HCT116 (cell line): ENCODE data around the gene MIB2. TPM values are rescaled to one million over a fixed set of nuclear protein-coding genes. Genes with fewer than 3 reads are reported as not detected.
"Not testable (repeated sequence)": the region's sequence is repeated elsewhere in the genome, so short reads cannot be mapped to it uniquely, and the experiment has no call there.

Experiments used
- ATAC-seq: fragments of 200-7000 bp; cut with Tn5 transposase; 2 replicates; pipeline ENCODE4 v1.9.1; 2020; ENCODE audit warnings: mild to moderate bottlenecking, moderate library complexity
- BruUV-seq: library from RNA; stranded (reverse); fragments of 400-500 nt; replicated peaks from 2 replicates; lab custom pipeline; 2021; lab: Mats Ljungman, UMichigan
- CTCF ChIA-PET: fragments of 300-600 bp; sonication (Branson Sonifier 250); formaldehyde crosslinking; loops from one replicate; lab custom pipeline; 2021; ENCODE audit warnings: antibody characterized with exemption; lab: Charles Lee
- POLR2A ChIA-PET: fragments of 300-600, 350-600 bp; sonication (Branson Sonifier 250); formaldehyde crosslinking; loops from one replicate; lab custom pipeline; 2021; ENCODE audit warnings: antibody characterized with exemption; lab: Charles Lee
- RAD21 ChIA-PET, 2 experiments: fragments of 300-600 bp; sonication (Branson Sonifier 250); formaldehyde crosslinking; loops; one replicate each; lab custom pipeline; 2023; ENCODE audit warnings: low total read pairs in 2 of 2; ENCODE audit not compliant: uncharacterized antibody in 2 of 2, unreplicated experiment in 2 of 2, low non-redundant PET in 1 of 2; lab: Charles Lee
- DNase-seq: peaks from one replicate; pipeline ENCODE4 v3.0.0-alpha.2; 2010; ENCODE audit warnings: low read depth, low spot score
- H2AFZ ChIP-seq: fragments of 200-600 bp; shearing (Covaris generic), sonication (generic); 2 replicates; pipeline ENCODE4 v1.6.1; 2017; ENCODE audit warnings: low read depth, mixed run types, mixed read lengths, antibody characterized with exemption, low read length; ENCODE audit not compliant: poor library complexity, severe bottlenecking
- H3K27ac ChIP-seq: 2 replicates; pipeline ENCODE4 v1.5.1; 2012; ENCODE audit warnings: low read depth, low read length
- H3K27me3 ChIP-seq: fragments of 200-600 bp; sonication (generic); 2 replicates; pipeline ENCODE4 v1.6.1; 2016; ENCODE audit warnings: mixed run types, low read length, mixed read lengths; ENCODE audit not compliant: insufficient read depth
- H3K36me3 ChIP-seq, 2 experiments: fragments of 200-500 bp in 1 of 2; fragments of 200-600 bp in 1 of 2; sonication (Bioruptor generic) in 1 of 2; sonication (generic) in 1 of 2; 2 replicates each; pipeline versions ENCODE4 v1.5.1 to v1.6.1; 2014 to 2016; ENCODE audit warnings: low read length in 2 of 2, inconsistent platforms in 1 of 2, mixed read lengths in 1 of 2, mixed run types in 1 of 2; ENCODE audit not compliant: insufficient read depth in 2 of 2, control insufficient read depth in 1 of 2
- H3K4me1 ChIP-seq, 2 experiments: fragments of 200-600 bp in 1 of 2; sonication (generic) in 1 of 2; 2 replicates each; pipeline versions ENCODE4 v1.5.1 to v1.6.1; 2012 to 2017; ENCODE audit warnings: low read length in 2 of 2, inconsistent platforms in 1 of 2, mild to moderate bottlenecking in 1 of 2, mixed read lengths in 1 of 2, mixed run types in 1 of 2, moderate library complexity in 1 of 2; ENCODE audit not compliant: insufficient read depth in 2 of 2, control insufficient read depth in 1 of 2
- H3K4me2 ChIP-seq: fragments of 200-600 bp; sonication (generic); 2 replicates; pipeline ENCODE4 v1.6.1; 2017; ENCODE audit warnings: mixed run types, low read length, mixed read lengths
- H3K4me3 ChIP-seq, 2 experiments: fragments of 200-600 bp in 1 of 2; sonication (generic) in 1 of 2; replicated peaks in 1 of 2; 2 replicates each; pipeline ENCODE4 v1.5.1; 2011 to 2016; ENCODE audit warnings: low read length in 2 of 2, control low read depth in 1 of 2, low read depth in 1 of 2, mild to moderate bottlenecking in 1 of 2, mixed read lengths in 1 of 2, mixed run types in 1 of 2
- H3K79me2 ChIP-seq: fragments of 200-600 bp; sonication (generic); 2 replicates; pipeline ENCODE4 v1.6.1; 2017; ENCODE audit warnings: mild to moderate bottlenecking, mixed run types, low read length, moderate library complexity, mixed read lengths; ENCODE audit not compliant: insufficient read depth
- H3K9ac ChIP-seq: fragments of 200-600 bp; sonication (generic); 2 replicates; pipeline ENCODE4 v1.6.1; 2016; ENCODE audit warnings: low read length, mixed read lengths
- H3K9me2 ChIP-seq: fragments of 200-600 bp; sonication (generic), shearing (Covaris generic); 2 replicates; pipeline ENCODE4 v1.6.1; 2017; ENCODE audit warnings: mixed run types, mild to moderate bottlenecking, moderate library complexity; ENCODE audit not compliant: insufficient read depth
- H3K9me3 ChIP-seq, 2 experiments: fragments of 200-500 bp in 1 of 2; fragments of 200-600 bp in 1 of 2; sonication (Bioruptor generic) in 1 of 2; sonication (generic) in 1 of 2; 2 replicates each; pipeline ENCODE4 v1.6.1; 2014 to 2017; ENCODE audit warnings: low read length in 2 of 2, mixed read lengths in 2 of 2, inconsistent platforms in 1 of 2, low read depth in 1 of 2, mild to moderate bottlenecking in 1 of 2, mixed run types in 1 of 2, moderate library complexity in 1 of 2; ENCODE audit not compliant: control insufficient read depth in 1 of 2, insufficient read depth in 1 of 2
- H4K20me1 ChIP-seq: fragments of 200-600 bp; sonication (generic), shearing (Covaris generic); 2 replicates; pipeline ENCODE4 v1.6.1; 2017; ENCODE audit warnings: mixed run types, mild to moderate bottlenecking, moderate library complexity; ENCODE audit not compliant: insufficient read depth
- CBX3 ChIP-seq: IDR thresholded peaks from 2 replicates; pipeline ENCODE4 v1.6.1; 2012; ENCODE audit warnings: low read depth
- CTCF ChIP-seq, 3 experiments: fragments of 200-600 bp in 1 of 3; sonication (generic) in 1 of 3; IDR thresholded peaks in 2 of 3; conservative IDR thresholded peaks in 1 of 3; 2 replicates each; pipeline ENCODE4 v1.5.1; 2012 to 2017; ENCODE audit warnings: low read depth in 2 of 3, low read length in 2 of 3, antibody characterized with exemption in 1 of 3, borderline replicate concordance in 1 of 3, control low read depth in 1 of 3, mild to moderate bottlenecking in 1 of 3, mixed read lengths in 1 of 3, mixed run types in 1 of 3, moderate library complexity in 1 of 3; ENCODE audit not compliant: insufficient read depth in 1 of 3
- EGR1 ChIP-seq: IDR thresholded peaks from 2 replicates; pipeline ENCODE4 v1.6.1; 2012; ENCODE audit warnings: low read depth
- ELF1 ChIP-seq: IDR thresholded peaks from 2 replicates; pipeline ENCODE4 v1.6.1; 2012; ENCODE audit warnings: low read depth, borderline replicate concordance
- MAX ChIP-seq: IDR thresholded peaks from 2 replicates; pipeline ENCODE4 v1.6.1; 2012
- RAD21 ChIP-seq: IDR thresholded peaks from 2 replicates; pipeline ENCODE4 v1.6.1; 2012; ENCODE audit warnings: low read depth, mild to moderate bottlenecking
- SIN3A ChIP-seq: IDR thresholded peaks from 2 replicates; pipeline ENCODE4 v1.6.1; 2012; ENCODE audit warnings: low read depth
- SP1 ChIP-seq: IDR thresholded peaks from 2 replicates; pipeline ENCODE4 v1.6.1; 2012; ENCODE audit warnings: low read depth
- SRF ChIP-seq: IDR thresholded peaks from 2 replicates; pipeline ENCODE4 v1.6.1; 2012; ENCODE audit warnings: low read depth
- TCF7L2 ChIP-seq: IDR thresholded peaks from 2 replicates; pipeline ENCODE4 v1.7.0; 2011; ENCODE audit warnings: borderline replicate concordance, inconsistent platforms; ENCODE audit not compliant: insufficient read depth, insufficient read length; ENCODE audit errors: extremely low read depth
- intact Hi-C: fragments of 100-400 bp; cut with micrococcal nuclease; formaldehyde crosslinking; loops from 2 replicates; pipeline ENCODE4 v1.10.0; 2022
- total RNA-seq: library from RNA; stranded (reverse); gene quantifications from one replicate; pipeline ENCODE4 v1.2.1, GENCODE V29; 2021; ENCODE audit not compliant: unreplicated experiment

MIB2 gene
- total RNA-seq, 1 experiment from 2014 or later: 194 TPM

DNA sequence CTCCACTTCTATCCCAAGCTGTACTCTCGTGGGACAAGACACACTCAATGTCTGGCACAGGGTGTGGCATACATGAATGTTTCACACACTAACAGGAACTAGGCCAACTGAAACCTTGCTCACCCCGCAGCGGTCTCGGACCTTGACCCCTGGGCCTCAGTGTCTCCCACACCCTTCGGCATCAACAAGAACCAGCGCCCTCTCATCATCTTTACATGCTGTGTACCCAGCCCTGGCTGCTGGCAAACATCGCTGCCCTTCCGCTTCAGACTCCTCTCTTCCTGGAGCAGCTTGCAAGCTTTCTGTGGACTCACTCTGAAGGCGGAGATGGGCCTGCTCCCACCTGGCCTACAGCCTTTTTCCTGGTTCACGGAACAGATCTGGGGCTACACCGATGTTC lies 33.0 kb downstream of the MIB2 start:
- H3K9ac ChIP-seq, H4K20me1 ChIP-seq, intact Hi-C loops, DNase-seq, H3K79me2 ChIP-seq, ATAC-seq, H3K4me2 ChIP-seq, H3K4me3 ChIP-seq, BruUV-seq, H3K27me3 ChIP-seq, H3K4me1 ChIP-seq, RAD21 ChIA-PET, H3K9me2 ChIP-seq, H3K9me3 ChIP-seq, POLR2A ChIA-PET, H2AFZ ChIP-seq, CTCF ChIA-PET, H3K27ac ChIP-seq: not testable (repeated sequence)
- peaks cover 14 to 32% of the 10 kb centered on the region in 2 experiments; a peak in 3 of 4 replicates for H3K36me3 ChIP-seq

DNA sequence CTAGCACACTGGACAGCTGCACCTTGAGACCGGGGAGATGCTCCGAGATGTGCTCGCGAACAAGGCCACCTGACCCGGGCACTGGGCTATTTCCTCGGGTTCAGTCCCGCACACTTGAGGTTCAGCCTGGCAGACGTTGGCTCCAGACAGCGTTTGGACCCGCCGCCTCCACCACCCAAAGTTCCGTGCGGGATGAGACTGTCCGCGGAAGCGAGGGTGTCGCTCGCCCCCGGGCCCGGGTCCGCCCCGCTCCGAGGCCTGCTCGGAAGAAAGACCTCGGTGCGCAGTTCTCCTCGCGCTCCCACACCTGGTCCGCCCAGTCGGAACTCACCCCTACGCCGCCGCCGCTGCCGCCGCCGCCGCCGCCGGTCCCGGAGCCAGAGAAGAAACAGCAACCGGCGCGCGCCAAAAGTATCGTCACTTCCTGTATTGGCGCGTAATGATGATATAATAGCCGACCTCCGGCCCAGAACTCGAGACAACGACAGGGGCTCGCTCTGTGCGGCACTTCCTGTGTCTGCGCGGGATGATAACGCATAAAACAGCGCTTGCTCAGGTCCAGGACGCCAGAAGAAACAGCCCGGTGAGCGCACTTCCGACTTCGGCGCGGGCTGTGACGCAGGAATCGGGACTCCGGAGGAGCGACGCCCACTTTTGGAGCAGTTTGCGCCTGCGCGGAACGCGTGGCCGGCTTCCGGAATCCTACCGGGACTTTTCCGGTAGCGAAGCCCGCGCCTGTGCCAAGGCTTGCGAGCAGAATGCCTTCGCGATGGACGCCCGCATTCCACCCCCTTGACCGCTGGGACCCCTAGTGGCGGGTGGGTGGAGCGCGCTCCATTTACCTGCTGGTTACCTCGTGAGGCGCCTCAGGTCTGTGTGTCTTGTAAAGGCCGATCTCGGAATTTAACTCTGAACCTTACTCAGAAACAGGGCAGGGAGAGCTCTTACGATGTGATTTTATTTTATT lies 43.6 kb downstream of the MIB2 start, which contains the start of gene CDK11B:
CDK11B (minus strand) TSS at position 422 of the 967 bp plus-strand sequence. CDS start 1,519 bp downstream, outside the sequence.
- H3K36me3 ChIP-seq: peaks cover 9 to 17% of the 10 kb centered on the region in 2 experiments; a peak in 3 of 4 replicates
- POLR2A ChIA-PET, H2AFZ ChIP-seq, CTCF ChIA-PET, H3K4me1 ChIP-seq, RAD21 ChIA-PET, H3K9me3 ChIP-seq, H3K27me3 ChIP-seq, BruUV-seq, H3K9me2 ChIP-seq, H4K20me1 ChIP-seq: not testable (repeated sequence)
- H3K9ac ChIP-seq: peak within 1 kb of the TSS; percentile 74
- H3K4me3 ChIP-seq: peak within 1 kb of the TSS; percentile 52 to 69
- intact Hi-C loops: loop anchor here (5.0 kb wide), 1 partner anchor 63 kb away; the partner anchor contains the start of gene CDK11A
- DNase-seq (peak; percentile 93), ATAC-seq (peak; percentile 87)
- peak within 1 kb of the TSS; percentile 89 for H3K27ac ChIP-seq
- H3K79me2 ChIP-seq: peaks cover 29% of the 10 kb centered on the region
- H3K4me2 ChIP-seq: peak within 1 kb of the TSS; percentile 67
- TF ChIP-seq SP1 (peak; percentile 66), SIN3A (peak; percentile 75), MAX (peak; percentile 61), EGR1 (peak; percentile 35; the same call in 1 of the 2 replicates), TCF7L2 (peak; percentile 43), SRF (peak; percentile 92), RAD21 (0 out of 2 replicates have a peak, but pooled peaks have one; percentile 17), CBX3 (0 out of 2 replicates have a peak, but pooled peaks have one; percentile 35), CTCF (IDR thresholded peaks at IDR 0.05 in 2 of 3, conservative IDR thresholded peaks at IDR 0.05 in 1 of 3; ENCODE audit: borderline replicate concordance in 1 of 3, insufficient read depth in 1 of 3, low read depth in 2 of 3, low read length in 2 of 3) (peak in 1 of 3 experiments; percentile 18; a peak in 1 of 6 replicates), ELF1 (peak; percentile 85)

- H3K4me2 ChIP-seq, BruUV-seq, H3K79me2 ChIP-seq, CTCF ChIA-PET, ATAC-seq, H3K4me1 ChIP-seq, H4K20me1 ChIP-seq, H3K9me3 ChIP-seq, intact Hi-C loops, RAD21 ChIA-PET, H3K9me2 ChIP-seq, H2AFZ ChIP-seq, POLR2A ChIA-PET, H3K4me3 ChIP-seq, H3K9ac ChIP-seq, H3K36me3 ChIP-seq, H3K27ac ChIP-seq, DNase-seq, H3K27me3 ChIP-seq: not testable (repeated sequence)
Observed at GRCh38 chr1:1662392-1662791, 47.1 kb downstream of the MIB2 start.
